HCT116 (cell line): Measurements from ENCODE around the gene SH3PXD2A. TPM values are rescaled to one million over a fixed set of nuclear protein-coding genes. Genes with fewer than 3 reads are reported as not detected.

Experiments
- ATAC-seq: fragments of 200-7000 bp; cut with Tn5 transposase; 2 replicates; pipeline ENCODE4 v1.9.1; 2020; ENCODE audit warnings: mild to moderate bottlenecking, moderate library complexity
- BruUV-seq: library from RNA; stranded (reverse); fragments of 400-500 nt; replicated peaks from 2 replicates; lab custom pipeline; 2021; lab: Mats Ljungman, UMichigan
- CTCF ChIA-PET: fragments of 300-600 bp; sonication (Branson Sonifier 250); formaldehyde crosslinking; loops from one replicate; lab custom pipeline; 2021; ENCODE audit warnings: antibody characterized with exemption; lab: Charles Lee
- POLR2A ChIA-PET: fragments of 300-600, 350-600 bp; sonication (Branson Sonifier 250); formaldehyde crosslinking; loops from one replicate; lab custom pipeline; 2021; ENCODE audit warnings: antibody characterized with exemption; lab: Charles Lee
- RAD21 ChIA-PET, 2 experiments: fragments of 300-600 bp; sonication (Branson Sonifier 250); formaldehyde crosslinking; loops; one replicate each; lab custom pipeline; 2023; ENCODE audit warnings: low total read pairs in 2 of 2; ENCODE audit not compliant: uncharacterized antibody in 2 of 2, unreplicated experiment in 2 of 2, low non-redundant PET in 1 of 2; lab: Charles Lee
- DNase-seq: peaks from one replicate; pipeline ENCODE4 v3.0.0-alpha.2; 2010; ENCODE audit warnings: low read depth, low spot score
- H2AFZ ChIP-seq: fragments of 200-600 bp; shearing (Covaris generic), sonication (generic); 2 replicates; pipeline ENCODE4 v1.6.1; 2017; ENCODE audit warnings: low read depth, mixed run types, mixed read lengths, antibody characterized with exemption, low read length; ENCODE audit not compliant: poor library complexity, severe bottlenecking
- H3K27ac ChIP-seq: 2 replicates; pipeline ENCODE4 v1.5.1; 2012; ENCODE audit warnings: low read depth, low read length
- H3K27me3 ChIP-seq: fragments of 200-600 bp; sonication (generic); 2 replicates; pipeline ENCODE4 v1.6.1; 2016; ENCODE audit warnings: mixed run types, low read length, mixed read lengths; ENCODE audit not compliant: insufficient read depth
- H3K36me3 ChIP-seq, 2 experiments: fragments of 200-500 bp in 1 of 2; fragments of 200-600 bp in 1 of 2; sonication (Bioruptor generic) in 1 of 2; sonication (generic) in 1 of 2; 2 replicates each; pipeline versions ENCODE4 v1.5.1 to v1.6.1; 2014 to 2016; ENCODE audit warnings: low read length in 2 of 2, inconsistent platforms in 1 of 2, mixed read lengths in 1 of 2, mixed run types in 1 of 2; ENCODE audit not compliant: insufficient read depth in 2 of 2, control insufficient read depth in 1 of 2
- H3K4me1 ChIP-seq, 2 experiments: fragments of 200-600 bp in 1 of 2; sonication (generic) in 1 of 2; 2 replicates each; pipeline versions ENCODE4 v1.5.1 to v1.6.1; 2012 to 2017; ENCODE audit warnings: low read length in 2 of 2, inconsistent platforms in 1 of 2, mild to moderate bottlenecking in 1 of 2, mixed read lengths in 1 of 2, mixed run types in 1 of 2, moderate library complexity in 1 of 2; ENCODE audit not compliant: insufficient read depth in 2 of 2, control insufficient read depth in 1 of 2
- H3K4me2 ChIP-seq: fragments of 200-600 bp; sonication (generic); 2 replicates; pipeline ENCODE4 v1.6.1; 2017; ENCODE audit warnings: mixed run types, low read length, mixed read lengths
- H3K4me3 ChIP-seq, 2 experiments: fragments of 200-600 bp in 1 of 2; sonication (generic) in 1 of 2; replicated peaks in 1 of 2; 2 replicates each; pipeline ENCODE4 v1.5.1; 2011 to 2016; ENCODE audit warnings: low read length in 2 of 2, control low read depth in 1 of 2, low read depth in 1 of 2, mild to moderate bottlenecking in 1 of 2, mixed read lengths in 1 of 2, mixed run types in 1 of 2
- H3K79me2 ChIP-seq: fragments of 200-600 bp; sonication (generic); 2 replicates; pipeline ENCODE4 v1.6.1; 2017; ENCODE audit warnings: mild to moderate bottlenecking, mixed run types, low read length, moderate library complexity, mixed read lengths; ENCODE audit not compliant: insufficient read depth
- H3K9ac ChIP-seq: fragments of 200-600 bp; sonication (generic); 2 replicates; pipeline ENCODE4 v1.6.1; 2016; ENCODE audit warnings: low read length, mixed read lengths
- H3K9me2 ChIP-seq: fragments of 200-600 bp; sonication (generic), shearing (Covaris generic); 2 replicates; pipeline ENCODE4 v1.6.1; 2017; ENCODE audit warnings: mixed run types, mild to moderate bottlenecking, moderate library complexity; ENCODE audit not compliant: insufficient read depth
- H3K9me3 ChIP-seq, 2 experiments: fragments of 200-500 bp in 1 of 2; fragments of 200-600 bp in 1 of 2; sonication (Bioruptor generic) in 1 of 2; sonication (generic) in 1 of 2; 2 replicates each; pipeline ENCODE4 v1.6.1; 2014 to 2017; ENCODE audit warnings: low read length in 2 of 2, mixed read lengths in 2 of 2, inconsistent platforms in 1 of 2, low read depth in 1 of 2, mild to moderate bottlenecking in 1 of 2, mixed run types in 1 of 2, moderate library complexity in 1 of 2; ENCODE audit not compliant: control insufficient read depth in 1 of 2, insufficient read depth in 1 of 2
- H4K20me1 ChIP-seq: fragments of 200-600 bp; sonication (generic), shearing (Covaris generic); 2 replicates; pipeline ENCODE4 v1.6.1; 2017; ENCODE audit warnings: mixed run types, mild to moderate bottlenecking, moderate library complexity; ENCODE audit not compliant: insufficient read depth
- CBX3 ChIP-seq: IDR thresholded peaks from 2 replicates; pipeline ENCODE4 v1.6.1; 2012; ENCODE audit warnings: low read depth
- CEBPB ChIP-seq: IDR thresholded peaks from 2 replicates; pipeline ENCODE4 v1.6.1; 2012; ENCODE audit warnings: low read depth
- CTCF ChIP-seq, 3 experiments: fragments of 200-600 bp in 1 of 3; sonication (generic) in 1 of 3; IDR thresholded peaks in 2 of 3; conservative IDR thresholded peaks in 1 of 3; 2 replicates each; pipeline ENCODE4 v1.5.1; 2012 to 2017; ENCODE audit warnings: low read depth in 2 of 3, low read length in 2 of 3, antibody characterized with exemption in 1 of 3, borderline replicate concordance in 1 of 3, control low read depth in 1 of 3, mild to moderate bottlenecking in 1 of 3, mixed read lengths in 1 of 3, mixed run types in 1 of 3, moderate library complexity in 1 of 3; ENCODE audit not compliant: insufficient read depth in 1 of 3
- EGR1 ChIP-seq: IDR thresholded peaks from 2 replicates; pipeline ENCODE4 v1.6.1; 2012; ENCODE audit warnings: low read depth
- ELF1 ChIP-seq: IDR thresholded peaks from 2 replicates; pipeline ENCODE4 v1.6.1; 2012; ENCODE audit warnings: low read depth, borderline replicate concordance
- FOSL1 ChIP-seq: IDR thresholded peaks from 2 replicates; pipeline ENCODE4 v1.6.1; 2012; ENCODE audit warnings: low read depth
- JUND ChIP-seq: IDR thresholded peaks from 2 replicates; pipeline ENCODE4 v1.6.1; 2012
- MAX ChIP-seq: IDR thresholded peaks from 2 replicates; pipeline ENCODE4 v1.6.1; 2012
- POLR2A ChIP-seq: IDR thresholded peaks from 2 replicates; pipeline ENCODE4 v1.7.0; 2011; ENCODE audit warnings: borderline replicate concordance; ENCODE audit not compliant: insufficient read depth, insufficient read length; ENCODE audit errors: extremely low read depth
- RAD21 ChIP-seq: IDR thresholded peaks from 2 replicates; pipeline ENCODE4 v1.6.1; 2012; ENCODE audit warnings: low read depth, mild to moderate bottlenecking
- REST ChIP-seq: IDR thresholded peaks from 2 replicates; pipeline ENCODE4 v1.6.1; 2012; ENCODE audit warnings: low read depth
- SIN3A ChIP-seq: IDR thresholded peaks from 2 replicates; pipeline ENCODE4 v1.6.1; 2012; ENCODE audit warnings: low read depth
- SP1 ChIP-seq: IDR thresholded peaks from 2 replicates; pipeline ENCODE4 v1.6.1; 2012; ENCODE audit warnings: low read depth
- SRF ChIP-seq: IDR thresholded peaks from 2 replicates; pipeline ENCODE4 v1.6.1; 2012; ENCODE audit warnings: low read depth
- TCF7L2 ChIP-seq: IDR thresholded peaks from 2 replicates; pipeline ENCODE4 v1.7.0; 2011; ENCODE audit warnings: borderline replicate concordance, inconsistent platforms; ENCODE audit not compliant: insufficient read depth, insufficient read length; ENCODE audit errors: extremely low read depth
- YY1 ChIP-seq: IDR thresholded peaks from 2 replicates; pipeline ENCODE4 v1.6.1; 2011; ENCODE audit warnings: low read length, low read depth, moderate library complexity, mild to moderate bottlenecking; ENCODE audit not compliant: insufficient replicate concordance; ENCODE audit errors: extremely low read depth
- ZBTB33 ChIP-seq: IDR thresholded peaks from 2 replicates; pipeline ENCODE4 v1.6.1; 2011; ENCODE audit warnings: mild to moderate bottlenecking, low read length, moderate library complexity; ENCODE audit not compliant: insufficient replicate concordance; ENCODE audit errors: extremely low read depth
- ZFX ChIP-seq: fragments of 450-650 bp; IDR thresholded peaks from 2 replicates; pipeline ENCODE4 v1.6.1; 2017
- ZNF274 ChIP-seq: fragments of 200-500 bp; sonication (Bioruptor generic); IDR thresholded peaks from 2 replicates; pipeline ENCODE4 v1.6.1; 2014; ENCODE audit warnings: mild to moderate bottlenecking, low read depth, low read length, inconsistent platforms
- intact Hi-C: fragments of 100-400 bp; cut with micrococcal nuclease; formaldehyde crosslinking; loops from 2 replicates; pipeline ENCODE4 v1.10.0; 2022
- total RNA-seq: library from RNA; stranded (reverse); gene quantifications from one replicate; pipeline ENCODE4 v1.2.1, GENCODE V29; 2021; ENCODE audit not compliant: unreplicated experiment

The SH3PXD2A gene
- total RNA-seq, 1 experiment from 2014 or later, result 8.7 TPM

GRCh38 chr10:103718247-103718620 lies 137.1 kb downstream of the SH3PXD2A start:
- DNase-seq, result no peak
- RAD21 ChIA-PET, result no interaction called here

More at GRCh38 chr10:103718247-103718620, 137.1 kb downstream of the SH3PXD2A start:
- no peaks in the 10 kb centered on the region for H3K27me3 ChIP-seq
- H3K36me3 ChIP-seq, result no peaks in the 10 kb centered on the region
- no peaks in the 10 kb centered on the region for H3K79me2 ChIP-seq
- H3K9me2 ChIP-seq, result no peaks in the 10 kb centered on the region
- no peaks in the 10 kb centered on the region for H3K9me3 ChIP-seq
- no peak for ATAC-seq
- BruUV-seq, result no TSS peak
- peaks cover 23 to 30% of the 10 kb centered on the region in 2 experiments for H3K4me1 ChIP-seq
- TF ChIP-seq TCF7L2 (no peak), POLR2A (no peak), ELF1 (no peak), ZBTB33 (no peak), MAX (no peak), CEBPB (no peak), SIN3A (no peak), EGR1 (no peak), RAD21 (no peak), SRF (no peak), ZFX (no peak), YY1 (no peak), ZNF274 (no peak), CBX3 (no peak), FOSL1 (no peak), JUND (no peak), CTCF (IDR thresholded peaks at IDR 0.05 in 2 of 3, conservative IDR thresholded peaks at IDR 0.05 in 1 of 3; ENCODE audit: borderline replicate concordance in 1 of 3, insufficient read depth in 1 of 3, low read depth in 2 of 3, low read length in 2 of 3) (no peak), REST (no peak), SP1 (no peak)
- no peak overlapping the region for H2AFZ ChIP-seq
- no peak overlapping the region for H3K4me3 ChIP-seq
- intact Hi-C loops, result loop anchor here (10.0 kb wide), 1 partner anchor 307 kb away; no protein-coding TSS in a partner anchor
- CTCF ChIA-PET, result no interaction called here
- H4K20me1 ChIP-seq, result no peaks in the 10 kb centered on the region
- no peak overlapping the region for H3K27ac ChIP-seq
- H3K4me2 ChIP-seq, result no peak overlapping the region
- POLR2A ChIA-PET, result no interaction called here
- no peak overlapping the region for H3K9ac ChIP-seq
